GM19372 (cell line): ENCODE data around the gene PLEKHA5.
"Not testable (repeated sequence)": the region's sequence is repeated elsewhere in the genome, so short reads cannot be mapped to it uniquely, and the experiment has no call there.

ENCODE experiments used
- ATAC-seq: cut with Tn5 transposase; IDR thresholded peaks from one replicate; pipeline ENCODE4 v1.9.1; 2021; ENCODE audit warnings: mild to moderate bottlenecking, low read depth, moderate library complexity; ENCODE audit not compliant: unreplicated experiment

PLEKHA5 gene

GRCh38 chr12:19223695-19224094 is 94.2 kb downstream of the PLEKHA5 start:
- ATAC-seq, result no peak

DNA sequence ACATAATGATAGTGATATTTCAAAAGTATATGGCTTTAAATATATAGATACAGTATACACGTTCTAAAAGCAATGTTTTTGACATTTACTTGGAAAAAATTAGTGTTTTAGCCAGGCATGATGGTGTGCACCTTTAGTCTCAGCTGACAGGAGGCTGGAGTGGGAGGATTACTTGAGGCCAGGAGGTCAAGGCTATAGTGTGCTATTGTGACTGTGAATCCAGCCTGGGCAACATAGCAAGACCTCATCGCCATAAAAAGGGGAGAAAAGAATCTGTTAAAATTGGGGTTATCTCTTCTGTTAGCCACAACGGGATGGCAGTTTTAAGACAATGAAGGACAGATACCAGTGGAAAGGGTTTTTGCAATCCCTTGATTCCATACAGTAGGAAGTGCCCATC is 95.2 kb downstream of the PLEKHA5 start:
- ATAC-seq, result no peak

DNA sequence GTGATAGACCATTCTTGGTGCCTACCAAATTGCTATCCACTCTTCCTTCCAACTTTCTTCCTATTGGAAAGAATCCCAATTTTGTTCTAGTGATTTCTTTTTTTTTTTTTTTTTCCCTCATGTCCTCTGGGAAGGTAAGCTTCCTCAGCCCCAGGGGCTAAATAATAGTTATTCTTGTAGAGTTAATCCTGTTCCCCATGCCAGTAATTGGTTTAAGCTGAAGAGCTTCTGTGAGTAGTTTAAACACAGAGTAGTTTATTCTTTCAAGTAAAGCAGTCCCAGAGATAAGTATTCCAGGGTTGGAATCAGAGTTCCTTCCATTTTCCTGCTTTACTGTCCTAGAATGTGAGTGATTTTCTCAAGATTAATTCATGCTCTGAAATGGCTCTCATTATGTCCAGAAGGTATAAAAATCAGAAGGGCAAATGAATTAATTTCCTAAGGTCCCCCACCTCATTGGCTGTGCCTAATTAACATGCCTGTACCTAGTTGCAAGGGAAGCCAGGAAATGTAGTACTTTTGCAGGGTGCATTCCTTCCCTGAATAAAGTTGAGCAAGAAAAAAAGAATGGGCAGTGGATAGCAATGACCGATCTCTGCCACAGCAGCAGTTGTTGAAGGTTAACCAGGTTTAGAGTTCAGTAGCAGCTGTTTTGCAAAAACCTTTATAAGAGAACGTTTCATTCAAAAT is 97.8 kb downstream of the PLEKHA5 start:
- no peak for ATAC-seq

- ATAC-seq, result no peak
These were observed 98.3 kb downstream of the PLEKHA5 start for GRCh38 chr12:19227880-19228210.

DNA sequence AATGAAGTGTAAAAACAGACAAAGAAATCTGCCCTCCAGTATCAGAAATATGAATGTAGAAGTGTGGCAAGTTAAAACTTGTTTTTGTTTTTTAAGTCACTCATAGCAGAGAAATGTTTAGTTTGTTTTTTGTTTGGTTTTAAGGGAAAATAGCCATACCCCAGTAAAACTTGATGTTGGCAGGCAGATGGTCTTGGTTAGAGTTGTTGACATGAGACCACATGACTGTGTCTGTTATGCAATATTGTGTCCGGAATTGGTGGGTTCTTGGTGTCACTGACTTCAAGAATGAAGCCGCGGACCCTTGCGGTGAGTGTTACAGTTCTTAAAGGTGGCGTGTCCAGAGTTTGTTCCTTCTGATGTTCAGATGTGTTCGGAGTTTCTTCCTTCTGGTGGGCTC is 99.5 kb downstream of the PLEKHA5 start:
- not testable (repeated sequence) for ATAC-seq

DNA sequence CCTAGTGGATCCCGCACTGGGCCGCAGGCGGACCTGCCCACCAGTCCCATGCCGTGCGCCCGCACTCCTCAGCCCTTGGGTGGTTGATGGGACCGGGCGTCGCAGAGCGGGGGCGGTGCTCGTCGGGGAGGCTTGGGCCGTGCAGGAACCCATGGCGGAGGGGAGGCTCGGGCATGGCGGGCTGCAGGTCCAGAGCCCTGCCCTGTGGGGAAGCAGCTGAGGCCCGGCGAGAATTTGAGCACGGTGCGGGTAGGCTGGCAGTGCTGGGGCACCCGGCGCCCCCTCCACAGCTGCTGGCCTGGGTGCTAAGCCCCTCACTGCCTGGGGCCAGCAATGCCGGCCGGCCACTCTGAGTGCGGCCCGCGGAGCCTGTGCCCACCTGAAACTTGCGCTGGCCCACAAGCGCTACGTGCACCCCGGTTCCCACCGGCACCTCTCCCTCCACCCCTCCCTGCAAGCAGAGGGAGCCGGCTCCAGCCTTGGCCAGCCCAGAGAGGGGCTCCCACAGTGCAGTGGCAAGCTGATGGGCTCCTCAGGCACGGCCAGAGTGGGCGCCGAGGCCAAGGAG is 100.8 kb downstream of the PLEKHA5 start:
- no peak for ATAC-seq

DNA sequence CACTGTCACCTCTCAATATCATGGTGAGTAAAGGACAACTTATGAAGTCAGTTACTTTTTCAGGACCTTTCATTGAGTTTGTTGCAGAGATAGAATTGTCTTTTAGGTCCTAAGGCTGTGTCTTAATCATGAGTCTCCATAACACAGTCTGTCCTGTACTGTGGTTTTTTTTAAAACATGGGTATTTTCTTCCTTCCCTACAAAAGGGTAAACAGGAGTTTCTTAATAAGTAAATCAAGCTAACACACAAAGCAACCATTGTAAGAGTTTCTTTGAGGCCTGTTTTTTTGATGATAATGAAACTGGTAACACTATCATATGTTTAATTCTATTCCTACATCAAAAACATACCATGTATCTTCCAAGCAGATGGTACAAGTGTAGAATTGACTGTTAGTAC is 101.4 kb downstream of the PLEKHA5 start:
- ATAC-seq, result no peak

DNA sequence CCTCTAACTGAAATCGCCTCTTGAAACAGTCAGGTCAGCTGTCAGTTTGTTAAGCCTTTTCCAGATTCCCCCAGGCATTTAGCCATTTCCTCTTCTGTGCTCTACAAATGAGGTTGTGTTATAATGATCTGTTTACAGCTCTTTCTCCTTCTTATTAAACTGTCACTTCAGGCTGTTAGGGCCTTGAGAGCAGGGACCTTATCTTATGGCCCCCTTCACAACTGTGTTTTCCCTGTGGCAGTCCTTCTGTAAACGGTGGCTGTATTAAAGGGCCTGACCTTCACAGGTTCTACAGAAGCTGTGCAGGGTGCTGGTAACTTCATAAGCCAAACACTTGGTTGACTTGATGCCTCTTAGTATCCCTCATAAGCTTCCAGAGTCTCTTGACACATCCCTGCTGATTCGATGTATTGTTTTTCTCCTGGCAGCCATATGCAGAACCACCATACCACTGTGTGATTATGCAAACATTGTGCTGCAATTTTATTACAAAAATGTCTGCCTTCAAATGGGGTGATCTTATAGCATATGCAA is 104.7 kb downstream of the PLEKHA5 start:
- ATAC-seq, result no peak

GRCh38 chr12:19234981-19235871 is 105.7 kb downstream of the PLEKHA5 start:
- no peak for ATAC-seq

DNA sequence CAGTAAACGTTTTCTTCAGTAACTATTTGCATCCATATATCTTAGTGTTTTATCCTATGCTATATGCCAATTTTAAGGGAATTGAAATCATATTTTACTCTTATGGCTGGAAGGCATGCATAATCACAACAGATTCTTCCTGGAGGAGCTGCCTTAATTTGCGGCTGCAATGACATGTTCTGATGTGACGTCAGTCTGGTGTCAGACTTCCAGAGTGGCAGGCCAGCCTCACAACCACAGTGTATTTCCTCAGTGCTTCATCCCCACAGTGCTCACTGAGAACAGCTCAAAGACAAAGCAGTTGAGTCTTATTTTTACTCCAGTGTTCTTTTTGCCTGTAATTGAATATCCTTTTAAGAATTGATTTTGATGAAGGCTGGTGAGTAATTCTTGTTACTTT is 107.1 kb downstream of the PLEKHA5 start:
- ATAC-seq, result no peak

DNA sequence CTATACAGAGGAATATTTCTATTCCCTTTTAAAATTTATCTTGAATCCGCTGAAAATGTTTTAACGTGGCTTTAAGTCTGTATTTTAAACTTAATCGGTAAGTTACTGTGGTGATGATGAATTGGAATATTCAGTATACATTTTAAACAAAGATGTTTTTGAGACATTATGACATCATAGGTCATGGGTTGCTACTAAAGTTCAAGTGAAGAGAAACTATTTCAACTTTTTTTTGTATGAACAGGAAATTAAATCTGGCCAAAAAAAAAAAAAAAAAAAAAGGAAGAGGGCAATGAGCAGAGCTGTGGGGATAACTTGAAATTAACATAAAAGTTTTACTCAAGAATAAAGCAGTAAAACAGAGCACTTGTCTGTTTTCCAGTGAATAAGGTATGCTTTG is 109.0 kb downstream of the PLEKHA5 start:
- ATAC-seq, result no peak

DNA sequence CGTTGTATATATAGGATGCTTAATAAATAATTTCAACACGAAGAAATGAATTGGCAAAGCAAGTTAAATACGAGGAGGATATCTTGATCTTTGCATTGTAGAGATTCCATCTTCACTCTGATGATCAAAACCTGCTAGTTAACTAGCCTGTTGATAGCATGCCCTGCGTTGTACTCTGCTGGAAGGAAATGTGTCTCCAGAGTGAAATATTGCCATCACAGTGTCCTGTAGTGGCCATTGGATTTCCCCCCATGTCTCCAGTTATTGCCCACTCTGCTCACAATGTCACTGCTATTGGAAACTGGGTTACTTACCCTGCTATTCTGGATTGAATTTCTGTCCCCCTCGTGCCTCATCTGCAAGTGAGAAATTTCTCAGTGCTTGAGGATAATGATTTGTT is 109.6 kb downstream of the PLEKHA5 start:
- no peak for ATAC-seq

DNA sequence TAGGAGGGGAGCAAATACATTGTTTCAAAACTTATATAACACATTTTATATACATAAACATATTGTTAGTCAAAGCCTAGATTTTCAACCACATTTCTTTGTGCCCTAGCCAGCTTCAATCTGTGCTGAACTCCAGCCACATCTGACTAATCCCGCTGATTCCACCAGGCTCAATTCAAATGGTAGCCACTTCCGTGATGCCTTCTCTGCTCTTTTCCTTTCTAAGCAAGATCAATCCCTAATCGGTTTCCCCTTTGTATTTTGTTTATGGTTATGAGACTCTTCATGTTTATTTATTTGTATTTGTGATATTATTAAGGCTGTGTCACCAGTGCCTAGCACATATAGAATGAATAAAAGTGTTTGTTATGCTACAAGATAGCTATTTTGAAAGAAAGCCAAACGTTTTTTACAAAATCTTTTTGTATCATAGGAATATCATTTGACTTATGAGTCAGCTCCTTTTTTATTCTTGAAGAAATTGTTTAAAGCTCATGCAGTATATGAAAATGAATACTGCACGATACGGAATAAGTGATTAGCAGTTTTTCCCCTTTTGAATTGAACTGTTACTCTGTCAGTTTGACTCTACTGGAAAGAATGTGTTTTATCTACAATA is 110.2 kb downstream of the PLEKHA5 start:
- ATAC-seq, result no peak

- no peak for ATAC-seq
These were observed 113.0 kb downstream of the PLEKHA5 start for GRCh38 chr12:19242581-19242980.

DNA sequence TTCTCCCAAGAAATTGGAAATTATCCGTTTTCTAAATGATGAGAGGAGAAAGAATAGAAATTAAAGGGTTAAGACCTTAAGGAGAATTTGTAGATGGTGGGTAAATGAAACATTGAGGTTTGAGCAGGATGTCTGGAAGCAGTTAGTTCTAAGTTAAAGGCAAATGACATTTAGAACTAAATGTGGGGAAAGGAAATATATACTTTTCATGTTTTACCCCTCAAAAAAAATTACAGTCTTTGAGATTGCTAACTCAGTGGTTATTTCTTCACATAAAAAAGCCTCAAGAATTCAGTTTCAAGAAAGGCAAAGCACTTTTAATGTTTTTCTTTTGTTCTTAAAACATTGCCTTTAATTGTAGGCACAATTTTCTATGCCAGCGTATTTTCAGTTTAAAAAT is 114.0 kb downstream of the PLEKHA5 start:
- no peak for ATAC-seq

GRCh38 chr12:19244312-19244711 is 114.8 kb downstream of the PLEKHA5 start:
- ATAC-seq, result no peak

DNA sequence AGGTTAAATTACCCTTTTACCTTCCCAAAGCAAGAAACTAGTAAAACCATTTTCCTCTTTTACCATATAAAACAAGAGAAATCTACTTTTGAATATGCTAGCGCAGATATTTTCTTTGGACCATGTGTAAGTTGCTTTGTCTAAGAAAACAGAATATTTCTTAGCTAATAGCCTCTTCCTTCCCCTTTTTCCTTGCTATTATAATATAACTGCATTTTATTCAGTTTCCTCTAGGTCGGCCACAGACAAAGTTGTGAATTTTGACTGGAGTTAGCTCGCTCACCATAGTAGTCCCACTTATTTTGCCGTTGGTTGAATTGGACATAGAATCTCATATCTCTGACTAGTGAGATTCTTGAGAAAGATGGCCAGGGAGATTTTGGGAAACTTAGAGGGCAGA is 115.6 kb downstream of the PLEKHA5 start:
- no peak for ATAC-seq

DNA sequence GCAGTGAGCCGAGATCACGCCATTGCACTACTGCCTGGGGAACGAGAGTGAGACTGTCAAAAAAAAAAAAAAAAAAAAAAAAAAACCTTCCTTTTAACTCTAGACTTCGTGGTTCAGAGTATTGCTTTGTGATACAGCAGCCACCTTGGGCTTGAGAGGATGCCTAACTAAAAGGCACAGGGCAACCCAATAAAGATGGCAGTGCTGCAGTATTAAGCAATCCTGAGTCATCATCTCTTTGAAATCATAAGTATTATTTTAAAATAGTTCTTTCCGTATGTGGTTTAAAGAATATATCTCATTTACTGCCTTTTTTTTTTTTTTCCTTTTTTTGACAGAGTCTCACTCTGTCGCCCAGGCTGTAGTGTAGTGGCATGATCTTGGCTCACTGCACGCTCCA is 116.1 kb downstream of the PLEKHA5 start:
- ATAC-seq, result no peak

- no peak for ATAC-seq
These were observed 117.4 kb downstream of the PLEKHA5 start for GRCh38 chr12:19246933-19247332.

- no peak for ATAC-seq
These were observed 119.5 kb downstream of the PLEKHA5 start for GRCh38 chr12:19248929-19249602.
